ENCODE results near the gene CD300LG.

CD300LG gene

DNA sequence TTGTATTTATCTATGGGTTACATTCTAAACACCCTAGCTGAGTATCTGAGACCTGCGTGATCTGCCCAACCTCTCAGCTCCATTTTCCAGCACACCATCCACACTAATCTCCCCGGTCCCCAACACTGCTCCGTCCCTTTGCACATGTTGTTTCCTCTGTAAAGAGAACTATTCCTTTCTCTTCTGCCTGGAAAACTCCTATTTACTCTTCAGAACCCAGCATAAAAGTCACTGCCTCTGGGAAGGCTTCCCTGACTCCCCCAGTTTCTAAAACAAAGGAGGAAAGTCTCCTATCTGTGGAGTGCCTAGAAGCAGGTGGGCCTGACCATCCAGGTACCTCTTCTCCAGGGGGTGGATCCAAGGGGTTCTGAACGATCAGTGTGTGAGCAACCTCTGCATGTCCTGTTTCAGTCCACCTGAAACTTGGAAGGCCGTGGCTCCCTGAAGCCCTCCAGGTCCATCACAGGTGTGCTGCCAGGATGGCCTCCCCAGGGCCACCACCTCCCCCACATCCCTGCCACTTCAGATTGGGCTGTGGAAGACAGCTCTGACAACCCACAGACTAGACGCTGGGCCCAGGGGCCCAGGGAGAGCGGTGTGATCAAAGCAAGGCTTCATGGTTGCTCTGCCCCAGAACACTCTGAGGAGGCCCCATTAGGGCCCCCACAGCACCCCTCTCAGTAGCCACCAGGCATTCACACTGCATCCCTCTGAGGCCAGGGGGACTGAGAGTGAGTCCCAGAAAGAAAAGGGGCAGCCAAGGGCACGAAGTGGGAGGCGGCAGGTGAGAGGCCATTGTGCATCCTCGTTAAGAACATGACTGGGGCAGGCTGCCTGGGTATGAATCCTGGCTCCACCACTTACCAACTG is 34.3 kb upstream of the CD300LG start:
- POLR2A ChIA-PET, result no interaction called here
- CTCF ChIA-PET, result no interaction called here
- TF ChIP-seq, protein P1, sequence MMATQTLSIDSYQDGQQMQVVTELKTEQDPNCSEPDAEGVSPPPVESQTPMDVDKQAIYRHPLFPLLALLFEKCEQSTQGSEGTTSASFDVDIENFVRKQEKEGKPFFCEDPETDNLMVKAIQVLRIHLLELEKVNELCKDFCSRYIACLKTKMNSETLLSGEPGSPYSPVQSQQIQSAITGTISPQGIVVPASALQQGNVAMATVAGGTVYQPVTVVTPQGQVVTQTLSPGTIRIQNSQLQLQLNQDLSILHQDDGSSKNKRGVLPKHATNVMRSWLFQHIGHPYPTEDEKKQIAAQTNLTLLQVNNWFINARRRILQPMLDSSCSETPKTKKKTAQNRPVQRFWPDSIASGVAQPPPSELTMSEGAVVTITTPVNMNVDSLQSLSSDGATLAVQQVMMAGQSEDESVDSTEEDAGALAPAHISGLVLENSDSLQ (IDR thresholded peaks at IDR 0.05), result no peak
- TF ChIP-seq BHLHE40 (IDR thresholded peaks at IDR 0.05; ENCODE audit: borderline replicate concordance) (no peak), CTBP1 (IDR thresholded peaks at IDR 0.05; ENCODE audit: borderline replicate concordance) (no peak), L3MBTL2 (conservative IDR thresholded peaks at IDR 0.05) (no peak), ZNF384 (IDR thresholded peaks at IDR 0.05) (no peak), FOXK2 (IDR thresholded peaks at IDR 0.05) (no peak), LEF1 (IDR thresholded peaks at IDR 0.05; ENCODE audit: borderline replicate concordance) (no peak), ARNT (IDR thresholded peaks at IDR 0.05) (no peak)
- no peak for DNase-seq (ENCODE audit: extremely low spot score)

DNA sequence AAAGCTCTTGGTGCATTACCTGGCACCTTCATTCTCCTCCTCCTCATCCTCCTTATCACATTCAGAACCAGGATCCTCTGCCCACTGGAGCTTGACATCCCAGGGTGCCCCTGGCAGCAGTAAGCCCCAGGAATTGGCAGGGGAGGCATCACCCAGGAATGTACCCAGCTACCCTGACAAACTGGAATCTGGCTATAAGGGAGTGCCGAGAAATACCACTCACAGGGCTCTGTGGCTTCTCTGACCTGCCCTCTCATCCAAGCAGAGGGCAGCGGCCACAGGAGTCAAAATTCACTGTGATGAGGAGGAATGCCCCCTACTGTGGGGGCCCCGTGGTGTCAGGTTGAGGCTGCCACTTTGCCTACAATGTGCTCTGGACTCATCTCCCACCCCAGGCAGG is 33.6 kb upstream of the CD300LG start:
- ChIA-PET CTCF (interaction anchor here (1.0 to 1.6 kb wide), 3 partner anchors 24 to 33 kb away, joined by 3 to 5 read pairs (median 3); no protein-coding TSS in a partner anchor), POLR2A (no interaction called here)
- TF ChIP-seq BHLHE40 (IDR thresholded peaks at IDR 0.05; ENCODE audit: borderline replicate concordance) (no peak), L3MBTL2 (conservative IDR thresholded peaks at IDR 0.05) (no peak), ELF4 (IDR thresholded peaks at IDR 0.05) (no peak), CTBP1 (IDR thresholded peaks at IDR 0.05; ENCODE audit: borderline replicate concordance) (no peak), SUZ12 (IDR thresholded peaks at IDR 0.05) (no peak), FOXK2 (IDR thresholded peaks at IDR 0.05) (no peak), FOXM1 (IDR thresholded peaks at IDR 0.05; ENCODE audit: borderline replicate concordance) (no peak), NFRKB (IDR thresholded peaks at IDR 0.05) (no peak), TARDBP (IDR thresholded peaks at IDR 0.05) (no peak), FOXA1 (IDR thresholded peaks at IDR 0.05) (no peak), LEF1 (IDR thresholded peaks at IDR 0.05; ENCODE audit: borderline replicate concordance) (no peak), ZNF384 (IDR thresholded peaks at IDR 0.05) (no peak), ARNT (IDR thresholded peaks at IDR 0.05) (no peak), SP1 (IDR thresholded peaks at IDR 0.05) (no peak), HDGF (IDR thresholded peaks at IDR 0.05; ENCODE audit: borderline replicate concordance) (no peak)
- TF ChIP-seq, protein P1 (IDR thresholded peaks at IDR 0.05), result no peak
- no peak for DNase-seq (ENCODE audit: extremely low spot score)

DNA sequence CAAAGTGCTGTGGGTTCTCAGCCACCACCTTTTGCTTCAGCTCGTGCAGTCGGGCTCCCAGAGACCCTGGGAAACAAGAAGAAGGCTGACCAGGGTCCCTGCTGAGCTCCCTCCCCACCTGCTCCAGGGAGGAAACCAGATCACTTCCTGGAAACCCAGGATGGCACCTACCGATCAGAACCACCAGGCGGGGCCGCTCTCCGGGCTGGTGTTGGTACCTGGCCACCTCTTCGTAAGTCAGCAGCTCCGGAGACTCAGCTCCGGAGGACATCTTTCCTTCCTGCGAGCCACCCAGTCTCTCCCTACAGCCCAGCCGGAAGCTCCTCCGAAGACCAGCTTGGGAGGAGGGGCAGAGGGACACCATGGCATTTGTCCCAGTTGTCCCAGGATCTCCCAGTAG is 33.0 kb upstream of the CD300LG start:
- CTCF ChIA-PET, result interaction anchor here (0.6 to 1.6 kb wide), 4 partner anchors 25 to 32 kb away, joined by 3 to 5 read pairs (median 3); no protein-coding TSS in a partner anchor
- TF ChIP-seq FOXK2 (IDR thresholded peaks at IDR 0.05) (no peak), L3MBTL2 (conservative IDR thresholded peaks at IDR 0.05) (no peak), SP1 (IDR thresholded peaks at IDR 0.05) (no peak), CTBP1 (IDR thresholded peaks at IDR 0.05; ENCODE audit: borderline replicate concordance) (no peak), ZNF384 (IDR thresholded peaks at IDR 0.05) (no peak), FOXM1 (IDR thresholded peaks at IDR 0.05; ENCODE audit: borderline replicate concordance) (no peak), HDGF (IDR thresholded peaks at IDR 0.05; ENCODE audit: borderline replicate concordance) (no peak), ARNT (IDR thresholded peaks at IDR 0.05) (no peak), BHLHE40 (IDR thresholded peaks at IDR 0.05; ENCODE audit: borderline replicate concordance) (no peak), ELF4 (IDR thresholded peaks at IDR 0.05) (no peak), TARDBP (IDR thresholded peaks at IDR 0.05) (no peak), SUZ12 (IDR thresholded peaks at IDR 0.05) (no peak), NFRKB (IDR thresholded peaks at IDR 0.05) (no peak), LEF1 (IDR thresholded peaks at IDR 0.05; ENCODE audit: borderline replicate concordance) (no peak)
- TF ChIP-seq, protein P1 (IDR thresholded peaks at IDR 0.05), result no peak
- POLR2A ChIA-PET, result no interaction called here
- no peak for DNase-seq (ENCODE audit: extremely low spot score)

DNA sequence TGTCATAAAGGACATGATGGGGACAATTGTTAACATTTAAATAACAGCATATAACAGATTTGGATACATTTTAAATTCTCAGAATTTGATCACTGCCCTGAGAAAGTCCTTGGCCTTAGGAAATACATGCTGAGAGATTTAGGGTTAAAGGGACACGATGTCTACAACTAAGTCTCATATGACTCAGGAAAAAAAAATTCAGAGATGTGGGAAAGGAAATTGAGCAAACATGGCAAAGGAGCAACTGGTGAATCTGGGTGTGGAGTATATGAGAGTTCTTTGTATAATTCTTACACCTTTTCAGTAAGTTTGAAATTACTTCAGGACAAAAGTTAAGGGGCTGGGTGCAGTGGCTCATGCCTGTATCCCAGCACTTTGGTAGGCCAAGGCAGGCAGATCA is 32.3 kb upstream of the CD300LG start:
- POLR2A ChIA-PET, result no interaction called here
- TF ChIP-seq FOXA1 (IDR thresholded peaks at IDR 0.05) (no peak), ZNF384 (IDR thresholded peaks at IDR 0.05) (no peak), FOXK2 (IDR thresholded peaks at IDR 0.05) (no peak), FOXM1 (IDR thresholded peaks at IDR 0.05; ENCODE audit: borderline replicate concordance) (no peak), SP1 (IDR thresholded peaks at IDR 0.05) (no peak)
- no peak for DNase-seq (ENCODE audit: extremely low spot score)
- CTCF ChIA-PET, result interaction anchor here (1.0 to 1.6 kb wide), 2 partner anchors 25 to 31 kb away, joined by 3 to 5 read pairs; no protein-coding TSS in a partner anchor

DNA sequence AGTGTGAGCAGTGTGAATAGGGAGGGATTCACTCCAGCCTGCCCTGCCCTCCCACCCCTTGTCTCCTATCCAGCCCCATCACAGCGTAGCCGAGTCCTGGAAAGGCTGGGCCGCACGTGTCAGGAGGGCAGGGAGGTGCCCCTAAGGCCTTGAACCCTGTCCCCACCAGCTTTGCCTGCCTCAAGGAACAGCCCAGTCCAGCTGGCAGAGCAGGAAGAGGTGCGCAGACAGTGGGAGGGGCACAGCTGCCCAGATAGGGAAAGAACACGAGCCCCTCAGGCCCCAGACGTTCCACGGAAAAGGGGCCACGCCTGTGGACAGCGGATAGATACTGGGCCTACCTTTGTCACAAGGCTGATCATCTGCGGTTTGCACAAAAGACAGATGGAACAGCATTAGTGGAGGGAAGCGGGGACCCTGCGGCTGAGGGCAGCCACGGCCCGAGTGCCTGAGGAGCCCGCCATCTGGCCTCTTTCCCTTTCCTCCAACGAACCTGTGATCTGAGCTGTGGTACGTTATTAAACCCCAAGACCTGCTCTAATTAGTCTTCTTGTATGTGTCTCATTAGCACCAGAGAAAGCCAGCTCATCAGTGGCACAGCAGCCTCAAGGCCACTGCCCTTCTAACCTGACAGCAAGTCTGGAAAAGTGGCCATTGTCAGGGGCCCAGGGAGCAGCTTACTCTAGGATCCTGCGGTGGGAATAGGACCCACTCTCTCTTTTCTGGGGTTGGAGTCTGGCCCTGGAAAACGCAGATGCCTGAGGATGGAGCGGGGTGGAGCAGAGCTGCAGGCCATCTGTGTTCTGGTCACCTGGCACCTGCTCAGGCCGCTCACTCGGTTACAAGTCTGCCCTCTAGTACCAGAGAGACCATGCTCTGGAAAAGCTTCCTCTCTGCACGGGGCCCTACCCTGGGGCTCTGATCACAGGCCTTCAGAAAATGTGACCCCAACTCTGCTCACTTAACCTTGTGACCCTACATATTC is 30.3 kb upstream of the CD300LG start:
- no peak for DNase-seq (ENCODE audit: extremely low spot score)
- ChIA-PET CTCF (interaction anchor here (0.6 kb wide), 1 partner anchor 256 kb away, joined by 5 read pairs; no protein-coding TSS in a partner anchor), POLR2A (interaction anchor here (2.2 kb wide), 1 partner anchor 10 kb away, joined by 6 read pairs; no protein-coding TSS in a partner anchor)
- no peak for TF ChIP-seq FOXK2 (IDR thresholded peaks at IDR 0.05)
- TF ChIP-seq FOXM1 (IDR thresholded peaks at IDR 0.05; ENCODE audit: borderline replicate concordance), result no peak
- no peak for TF ChIP-seq NFRKB (IDR thresholded peaks at IDR 0.05)
- TF ChIP-seq BHLHE40 (IDR thresholded peaks at IDR 0.05; ENCODE audit: borderline replicate concordance), result no peak
- no peak for TF ChIP-seq SP1 (IDR thresholded peaks at IDR 0.05)
- TF ChIP-seq CTBP1 (IDR thresholded peaks at IDR 0.05; ENCODE audit: borderline replicate concordance), result no peak
- no peak for TF ChIP-seq TARDBP (IDR thresholded peaks at IDR 0.05)
- TF ChIP-seq, protein P1 (IDR thresholded peaks at IDR 0.05), result no peak

All from HEK293T (cell line).